GM23338 (cell line): ENCODE measurements around the gene CD59. TPM values are rescaled to one million over a fixed set of nuclear protein-coding genes. Genes with fewer than 3 reads are reported as not detected.

Source experiments
- ATAC-seq: fragments of 200-7000 bp; cut with Tn5 transposase; 3 replicates; pipeline ENCODE4 v1.9.1; 2020
- DNase-seq: peaks from one replicate; pipeline ENCODE4 v3.0.0-alpha.2; 2015; ENCODE audit warnings: low spot score
- H2AFZ ChIP-seq: fragments of 200-600 bp; sonication (generic); 2 replicates; pipeline ENCODE4 v1.8.0; 2016; ENCODE audit warnings: antibody characterized with exemption, mild to moderate bottlenecking, moderate library complexity
- H3F3A ChIP-seq: fragments of 200-600 bp; sonication (generic); replicated peaks from 2 replicates; pipeline ENCODE4 v1.8.0; 2017; ENCODE audit warnings: antibody characterized with exemption, mixed run types, low read depth
- H3K27ac ChIP-seq: fragments of 200-600 bp; sonication (generic); 2 replicates; pipeline ENCODE4 v1.6.1; 2016; ENCODE audit warnings: low read depth
- H3K27me3 ChIP-seq: fragments of 200-600 bp; sonication (generic); 2 replicates; pipeline ENCODE4 v1.8.0; 2016; ENCODE audit warnings: mild to moderate bottlenecking, mixed run types, moderate library complexity; ENCODE audit not compliant: insufficient read depth
- H3K36me3 ChIP-seq: fragments of 200-600 bp; sonication (generic); 2 replicates; pipeline ENCODE4 v1.8.0; 2016; ENCODE audit warnings: mild to moderate bottlenecking; ENCODE audit not compliant: insufficient read depth
- H3K4me1 ChIP-seq: fragments of 200-600 bp; sonication (generic); 2 replicates; pipeline ENCODE4 v1.8.0; 2016; ENCODE audit warnings: mild to moderate bottlenecking, moderate library complexity; ENCODE audit not compliant: insufficient read depth
- H3K4me2 ChIP-seq: fragments of 200-600 bp; sonication (generic); 2 replicates; pipeline ENCODE4 v1.7.1; 2017; ENCODE audit warnings: mixed run types
- H3K4me3 ChIP-seq: fragments of 200-600 bp; sonication (generic); 2 replicates; pipeline ENCODE4 v1.6.1; 2016; ENCODE audit warnings: mixed run types
- H3K79me2 ChIP-seq: fragments of 200-600 bp; sonication (generic); replicated peaks from 2 replicates; pipeline ENCODE4 v1.8.0; 2017; ENCODE audit warnings: mild to moderate bottlenecking; ENCODE audit not compliant: insufficient read depth
- H3K9me2 ChIP-seq: fragments of 200-600 bp; sonication (generic); 2 replicates; pipeline ENCODE4 v1.8.0; 2017; ENCODE audit not compliant: insufficient read depth
- H4K20me1 ChIP-seq: fragments of 200-600 bp; sonication (generic); replicated peaks from 2 replicates; pipeline ENCODE4 v1.8.0; 2017; ENCODE audit warnings: mild to moderate bottlenecking; ENCODE audit not compliant: insufficient read depth
- H3K27ac Mint-ChIP-seq: 2 replicates; pipeline ENCODE4 v1.8.0; 2020; ENCODE audit warnings: inconsistent platforms, mild to moderate bottlenecking, moderate library complexity, mixed read lengths
- H3K27me3 Mint-ChIP-seq: 3 replicates; pipeline ENCODE4 v1.8.0; 2022; ENCODE audit warnings: low read depth, mild to moderate bottlenecking, moderate library complexity, mixed read lengths, inconsistent platforms; ENCODE audit not compliant: insufficient read depth, poor library complexity
- H3K36me3 Mint-ChIP-seq: 3 replicates; pipeline ENCODE4 v1.8.0; 2021; ENCODE audit warnings: low read depth, mild to moderate bottlenecking, inconsistent platforms, moderate library complexity, mixed read lengths
- H3K4me1 Mint-ChIP-seq: 3 replicates; pipeline ENCODE4 v1.8.0; 2020; ENCODE audit warnings: mild to moderate bottlenecking, inconsistent platforms, mixed read lengths
- H3K4me3 Mint-ChIP-seq: 3 replicates; pipeline ENCODE4 v1.8.0; 2021; ENCODE audit warnings: moderate library complexity, mild to moderate bottlenecking, inconsistent platforms, mixed read lengths
- H3K9me3 Mint-ChIP-seq: 3 replicates; pipeline ENCODE4 v1.8.0; 2020; ENCODE audit warnings: moderate library complexity, mild to moderate bottlenecking, inconsistent platforms, mixed read lengths
- CREB1 ChIP-seq: fragments of 250-450 bp; sonication (Bioruptor Pico); IDR thresholded peaks from 2 replicates; pipeline ENCODE4 v1.5.0; 2020; ENCODE audit warnings: low read depth, mild to moderate bottlenecking, moderate library complexity
- CTCF ChIP-seq, 2 experiments: fragments of 200-600 bp in 1 of 2; sonication (generic) in 1 of 2; conservative IDR thresholded peaks; 2 replicates each; pipeline versions ENCODE4 v1.5.1 to v1.6.1; 2016 to 2017; ENCODE audit warnings: antibody characterized with exemption in 2 of 2, low read depth in 2 of 2, mild to moderate bottlenecking in 2 of 2, moderate library complexity in 1 of 2
- ETS1 ChIP-seq: IDR thresholded peaks from 2 replicates; pipeline ENCODE4 v1.6.1; 2016; ENCODE audit warnings: antibody characterized with exemption
- EZH2 ChIP-seq: fragments of 200-600 bp; sonication (generic); IDR thresholded peaks from one replicate; pipeline ENCODE4 v1.8.0; 2017; ENCODE audit warnings: antibody characterized with exemption, mild to moderate bottlenecking, low read depth; ENCODE audit not compliant: unreplicated experiment
- EZH2phosphoT487 ChIP-seq: fragments of 200-600 bp; sonication (generic); IDR thresholded peaks from one replicate; pipeline ENCODE4 v1.8.1; 2018; ENCODE audit warnings: antibody characterized with exemption; ENCODE audit not compliant: unreplicated experiment
- JUNB ChIP-seq: IDR thresholded peaks from one replicate; pipeline ENCODE4 v1.6.1; 2016; ENCODE audit warnings: antibody characterized with exemption; ENCODE audit not compliant: unreplicated experiment
- NANOG ChIP-seq: IDR thresholded peaks from 2 replicates; pipeline ENCODE4 v1.6.1; 2016; ENCODE audit warnings: antibody characterized with exemption, borderline replicate concordance
- POLR2AphosphoS5 ChIP-seq: IDR thresholded peaks from 2 replicates; pipeline ENCODE4 v1.6.1; 2016; ENCODE audit warnings: antibody characterized with exemption, low read depth
- STAT1 ChIP-seq: IDR thresholded peaks from one replicate; pipeline ENCODE4 v1.6.1; 2016; ENCODE audit warnings: antibody characterized with exemption; ENCODE audit not compliant: unreplicated experiment
- ZNF114 ChIP-seq: fragments of 250-450 bp; sonication (Bioruptor Pico); IDR thresholded peaks from 2 replicates; pipeline ENCODE4 v1.5.0; 2020; ENCODE audit warnings: mild to moderate bottlenecking, moderate library complexity
- ZNF331 ChIP-seq: fragments of 250-450 bp; sonication (Bioruptor Pico); IDR thresholded peaks from 2 replicates; pipeline ENCODE4 v1.5.0; 2020; ENCODE audit warnings: low read depth, mild to moderate bottlenecking, moderate library complexity
- polyA plus RNA-seq: library from polyadenylated mRNA; unstranded; fragments of >200 nt; fragmentation: Nextera tagmentation; extraction: Ambion mirVana; gene quantifications from 2 replicates; pipeline ENCODE4 v1.2.1, GENCODE V29; 2016
- total RNA-seq: library from RNA; depleted of rRNA; stranded (reverse); fragments of >200 nt; shearing (Covaris generic); gene quantifications from 2 replicates; pipeline ENCODE4 v1.2.3, GENCODE V29; 2014
- TF ChIP-seq, protein P1 (sequence below): fragments of 250-450 bp; sonication (Bioruptor Pico); IDR thresholded peaks from 2 replicates; pipeline ENCODE4 v1.5.0; 2020; ENCODE audit warnings: mild to moderate bottlenecking, moderate library complexity
- TF ChIP-seq, protein P2 (sequence below): IDR thresholded peaks from one replicate; pipeline ENCODE4 v1.6.1; 2018; ENCODE audit warnings: antibody characterized with exemption; ENCODE audit not compliant: unreplicated experiment

The CD59 gene
- total and polyA plus RNA-seq, 2 experiments from 2014 or later, result 41.5 to 86.6 TPM

- H3F3A ChIP-seq, result peaks cover 3% of the 10 kb centered on the region; the same call in 1 of the 2 replicates
- TF ChIP-seq POLR2AphosphoS5, result no peak
- no peak for TF ChIP-seq ETS1
- no peak for TF ChIP-seq CREB1 (CRISPR knock-in tag)
- no peak for TF ChIP-seq NANOG
- TF ChIP-seq, protein P1, sequence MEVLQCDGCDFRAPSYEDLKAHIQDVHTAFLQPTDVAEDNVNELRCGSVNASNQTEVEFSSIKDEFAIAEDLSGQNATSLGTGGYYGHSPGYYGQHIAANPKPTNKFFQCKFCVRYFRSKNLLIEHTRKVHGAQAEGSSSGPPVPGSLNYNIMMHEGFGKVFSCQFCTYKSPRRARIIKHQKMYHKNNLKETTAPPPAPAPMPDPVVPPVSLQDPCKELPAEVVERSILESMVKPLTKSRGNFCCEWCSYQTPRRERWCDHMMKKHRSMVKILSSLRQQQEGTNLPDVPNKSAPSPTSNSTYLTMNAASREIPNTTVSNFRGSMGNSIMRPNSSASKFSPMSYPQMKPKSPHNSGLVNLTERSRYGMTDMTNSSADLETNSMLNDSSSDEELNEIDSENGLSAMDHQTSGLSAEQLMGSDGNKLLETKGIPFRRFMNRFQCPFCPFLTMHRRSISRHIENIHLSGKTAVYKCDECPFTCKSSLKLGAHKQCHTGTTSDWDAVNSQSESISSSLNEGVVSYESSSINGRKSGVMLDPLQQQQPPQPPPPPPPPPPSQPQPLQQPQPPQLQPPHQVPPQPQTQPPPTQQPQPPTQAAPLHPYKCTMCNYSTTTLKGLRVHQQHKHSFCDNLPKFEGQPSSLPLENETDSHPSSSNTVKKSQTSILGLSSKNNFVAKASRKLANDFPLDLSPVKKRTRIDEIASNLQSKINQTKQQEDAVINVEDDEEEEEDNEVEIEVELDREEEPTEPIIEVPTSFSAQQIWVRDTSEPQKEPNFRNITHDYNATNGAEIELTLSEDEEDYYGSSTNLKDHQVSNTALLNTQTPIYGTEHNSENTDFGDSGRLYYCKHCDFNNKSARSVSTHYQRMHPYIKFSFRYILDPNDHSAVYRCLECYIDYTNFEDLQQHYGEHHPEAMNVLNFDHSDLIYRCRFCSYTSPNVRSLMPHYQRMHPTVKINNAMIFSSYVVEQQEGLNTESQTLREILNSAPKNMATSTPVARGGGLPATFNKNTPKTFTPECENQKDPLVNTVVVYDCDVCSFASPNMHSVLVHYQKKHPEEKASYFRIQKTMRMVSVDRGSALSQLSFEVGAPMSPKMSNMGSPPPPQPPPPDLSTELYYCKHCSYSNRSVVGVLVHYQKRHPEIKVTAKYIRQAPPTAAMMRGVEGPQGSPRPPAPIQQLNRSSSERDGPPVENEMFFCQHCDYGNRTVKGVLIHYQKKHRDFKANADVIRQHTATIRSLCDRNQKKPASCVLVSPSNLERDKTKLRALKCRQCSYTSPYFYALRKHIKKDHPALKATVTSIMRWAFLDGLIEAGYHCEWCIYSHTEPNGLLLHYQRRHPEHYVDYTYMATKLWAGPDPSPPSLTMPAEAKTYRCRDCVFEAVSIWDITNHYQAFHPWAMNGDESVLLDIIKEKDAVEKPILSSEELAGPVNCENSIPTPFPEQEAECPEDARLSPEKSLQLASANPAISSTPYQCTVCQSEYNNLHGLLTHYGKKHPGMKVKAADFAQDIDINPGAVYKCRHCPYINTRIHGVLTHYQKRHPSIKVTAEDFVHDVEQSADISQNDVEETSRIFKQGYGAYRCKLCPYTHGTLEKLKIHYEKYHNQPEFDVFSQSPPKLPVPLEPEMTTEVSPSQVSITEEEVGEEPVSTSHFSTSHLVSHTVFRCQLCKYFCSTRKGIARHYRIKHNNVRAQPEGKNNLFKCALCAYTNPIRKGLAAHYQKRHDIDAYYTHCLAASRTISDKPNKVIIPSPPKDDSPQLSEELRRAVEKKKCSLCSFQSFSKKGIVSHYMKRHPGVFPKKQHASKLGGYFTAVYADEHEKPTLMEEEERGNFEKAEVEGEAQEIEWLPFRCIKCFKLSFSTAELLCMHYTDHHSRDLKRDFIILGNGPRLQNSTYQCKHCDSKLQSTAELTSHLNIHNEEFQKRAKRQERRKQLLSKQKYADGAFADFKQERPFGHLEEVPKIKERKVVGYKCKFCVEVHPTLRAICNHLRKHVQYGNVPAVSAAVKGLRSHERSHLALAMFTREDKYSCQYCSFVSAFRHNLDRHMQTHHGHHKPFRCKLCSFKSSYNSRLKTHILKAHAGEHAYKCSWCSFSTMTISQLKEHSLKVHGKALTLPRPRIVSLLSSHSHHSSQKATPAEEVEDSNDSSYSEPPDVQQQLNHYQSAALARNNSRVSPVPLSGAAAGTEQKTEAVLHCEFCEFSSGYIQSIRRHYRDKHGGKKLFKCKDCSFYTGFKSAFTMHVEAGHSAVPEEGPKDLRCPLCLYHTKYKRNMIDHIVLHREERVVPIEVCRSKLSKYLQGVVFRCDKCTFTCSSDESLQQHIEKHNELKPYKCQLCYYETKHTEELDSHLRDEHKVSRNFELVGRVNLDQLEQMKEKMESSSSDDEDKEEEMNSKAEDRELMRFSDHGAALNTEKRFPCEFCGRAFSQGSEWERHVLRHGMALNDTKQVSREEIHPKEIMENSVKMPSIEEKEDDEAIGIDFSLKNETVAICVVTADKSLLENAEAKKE (CRISPR knock-in tag), result no peak
- TF ChIP-seq, protein P2, sequence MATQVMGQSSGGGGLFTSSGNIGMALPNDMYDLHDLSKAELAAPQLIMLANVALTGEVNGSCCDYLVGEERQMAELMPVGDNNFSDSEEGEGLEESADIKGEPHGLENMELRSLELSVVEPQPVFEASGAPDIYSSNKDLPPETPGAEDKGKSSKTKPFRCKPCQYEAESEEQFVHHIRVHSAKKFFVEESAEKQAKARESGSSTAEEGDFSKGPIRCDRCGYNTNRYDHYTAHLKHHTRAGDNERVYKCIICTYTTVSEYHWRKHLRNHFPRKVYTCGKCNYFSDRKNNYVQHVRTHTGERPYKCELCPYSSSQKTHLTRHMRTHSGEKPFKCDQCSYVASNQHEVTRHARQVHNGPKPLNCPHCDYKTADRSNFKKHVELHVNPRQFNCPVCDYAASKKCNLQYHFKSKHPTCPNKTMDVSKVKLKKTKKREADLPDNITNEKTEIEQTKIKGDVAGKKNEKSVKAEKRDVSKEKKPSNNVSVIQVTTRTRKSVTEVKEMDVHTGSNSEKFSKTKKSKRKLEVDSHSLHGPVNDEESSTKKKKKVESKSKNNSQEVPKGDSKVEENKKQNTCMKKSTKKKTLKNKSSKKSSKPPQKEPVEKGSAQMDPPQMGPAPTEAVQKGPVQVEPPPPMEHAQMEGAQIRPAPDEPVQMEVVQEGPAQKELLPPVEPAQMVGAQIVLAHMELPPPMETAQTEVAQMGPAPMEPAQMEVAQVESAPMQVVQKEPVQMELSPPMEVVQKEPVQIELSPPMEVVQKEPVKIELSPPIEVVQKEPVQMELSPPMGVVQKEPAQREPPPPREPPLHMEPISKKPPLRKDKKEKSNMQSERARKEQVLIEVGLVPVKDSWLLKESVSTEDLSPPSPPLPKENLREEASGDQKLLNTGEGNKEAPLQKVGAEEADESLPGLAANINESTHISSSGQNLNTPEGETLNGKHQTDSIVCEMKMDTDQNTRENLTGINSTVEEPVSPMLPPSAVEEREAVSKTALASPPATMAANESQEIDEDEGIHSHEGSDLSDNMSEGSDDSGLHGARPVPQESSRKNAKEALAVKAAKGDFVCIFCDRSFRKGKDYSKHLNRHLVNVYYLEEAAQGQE, result no peak
- no peak for TF ChIP-seq ZNF114 (CRISPR knock-in tag)
- TF ChIP-seq JUNB, result no peak
- no peak for TF ChIP-seq EZH2
- TF ChIP-seq STAT1, result no peak
- TF ChIP-seq CTCF (conservative IDR thresholded peaks at IDR 0.05; ENCODE audit: low read depth in 2 of 2), result no peak
- TF ChIP-seq EZH2phosphoT487, result no peak
- TF ChIP-seq ZNF331 (CRISPR knock-in tag), result no peak
- H3K4me1 Mint-ChIP-seq, result peaks cover 27% of the 10 kb centered on the region
- H2AFZ ChIP-seq, result no peak overlapping the region
- peaks cover 23% of the 10 kb centered on the region for H3K4me1 ChIP-seq
- H3K79me2 ChIP-seq, result no peaks in the 10 kb centered on the region
- H3K9me2 ChIP-seq, result peaks cover 14% of the 10 kb centered on the region
- H3K36me3 ChIP-seq, result 0 out of 2 replicates have a peak, but pooled peaks cover 3% of the 10 kb centered on the region
- peaks cover 13% of the 10 kb centered on the region for H3K9me3 Mint-ChIP-seq
- H4K20me1 ChIP-seq, result no peaks in the 10 kb centered on the region; the same call in 1 of the 2 replicates
- ATAC-seq (no peak), DNase-seq (no peak)
- peaks cover 21% of the 10 kb centered on the region for H3K36me3 Mint-ChIP-seq
- no peak overlapping the region for H3K4me2 ChIP-seq
- no peak overlapping the region for H3K4me3 ChIP-seq
- H3K27me3 ChIP-seq, result no peaks in the 10 kb centered on the region
- no peak overlapping the region for H3K27ac ChIP-seq
- H3K4me3 Mint-ChIP-seq, result no peak overlapping the region
- no peak overlapping the region for H3K27ac Mint-ChIP-seq
- peaks cover 4% of the 10 kb centered on the region for H3K27me3 Mint-ChIP-seq
These were observed 72.1 kb downstream of the CD59 start for GRCh38 chr11:33664166-33664565.
